MCF 10A (cell line): Measurements from ENCODE around the gene CCDC12. TPM values are rescaled to one million over a fixed set of nuclear protein-coding genes. Genes with fewer than 3 reads are reported as not detected.

Experiments
- BruUV-seq: library from RNA; stranded (reverse); fragments of 400-500 nt; replicated peaks from 2 replicates; lab custom pipeline; 2021; lab: Mats Ljungman, UMichigan
- CTCF ChIA-PET: fragments of 300-600 bp; sonication (Branson Sonifier 250); formaldehyde crosslinking; extraction: SDS; loops from one replicate; lab custom pipeline; 2021; ENCODE audit warnings: antibody characterized with exemption, inconsistent platforms; lab: Yijun Ruan, JAX
- POLR2A ChIA-PET: fragments of 300-600, 350-650 bp; sonication (Branson Sonifier 250); formaldehyde crosslinking; extraction: SDS; loops from one replicate; lab custom pipeline; 2020; ENCODE audit warnings: antibody characterized with exemption, inconsistent platforms; lab: Yijun Ruan, JAX
- DNase-seq: peaks from one replicate; pipeline ENCODE4 v3.0.0-alpha.2; 2018; ENCODE audit not compliant: unreplicated experiment
- H3K27ac Mint-ChIP-seq: one replicate; pipeline ENCODE4 v1.8.0; 2022; ENCODE audit warnings: mild to moderate bottlenecking, low read depth, mixed read lengths; ENCODE audit not compliant: unreplicated experiment
- H3K27me3 Mint-ChIP-seq: one replicate; pipeline ENCODE4 v1.8.0; 2022; ENCODE audit warnings: mixed read lengths; ENCODE audit not compliant: insufficient read depth, unreplicated experiment
- H3K36me3 Mint-ChIP-seq: one replicate; pipeline ENCODE4 v1.8.0; 2022; ENCODE audit warnings: mild to moderate bottlenecking, moderate library complexity, mixed read lengths; ENCODE audit not compliant: insufficient read depth, unreplicated experiment
- H3K4me1 Mint-ChIP-seq: one replicate; pipeline ENCODE4 v1.8.0; 2022; ENCODE audit warnings: mixed read lengths; ENCODE audit not compliant: insufficient read depth, unreplicated experiment
- H3K4me3 Mint-ChIP-seq: one replicate; pipeline ENCODE4 v1.8.0; 2022; ENCODE audit warnings: mild to moderate bottlenecking, moderate library complexity, mixed read lengths; ENCODE audit not compliant: unreplicated experiment
- H3K9me3 Mint-ChIP-seq: one replicate; pipeline ENCODE4 v1.8.0; 2022; ENCODE audit warnings: mixed read lengths; ENCODE audit not compliant: unreplicated experiment
- CTCF ChIP-seq: fragments of 200-600 bp; IDR thresholded peaks from one replicate; pipeline ENCODE4 v1.8.0; 2022; ENCODE audit warnings: antibody characterized with exemption, mild to moderate bottlenecking; ENCODE audit not compliant: unreplicated experiment
- intact Hi-C: fragments of 100-400 bp; cut with micrococcal nuclease; formaldehyde crosslinking; loops from 2 replicates; pipeline ENCODE4 v1.14.1; 2022
- total RNA-seq: library from RNA; stranded (reverse); gene quantifications from 2 replicates; pipeline ENCODE4 v1.2.3, GENCODE V29; 2022

The CCDC12 gene
- total RNA-seq, 1 experiment from 2014 or later, result 45.9 TPM

- DNase-seq, result no peak
- ChIA-PET CTCF (no interaction called here), POLR2A (no interaction called here)
- no peak overlapping the region for H3K4me3 Mint-ChIP-seq
- BruUV-seq, result no TSS peak
- H3K27me3 Mint-ChIP-seq, result no peaks in the 10 kb centered on the region
- peaks cover 12% of the 10 kb centered on the region for H3K4me1 Mint-ChIP-seq
- TF ChIP-seq CTCF, result no peak
- no peak overlapping the region for H3K27ac Mint-ChIP-seq
- peaks cover 4% of the 10 kb centered on the region for H3K36me3 Mint-ChIP-seq
- no peaks in the 10 kb centered on the region for H3K9me3 Mint-ChIP-seq
- intact Hi-C loops, result no loop called here
These were observed 12.7 kb upstream of the CCDC12 start for GRCh38 chr3:46989146-46989810.

DNA sequence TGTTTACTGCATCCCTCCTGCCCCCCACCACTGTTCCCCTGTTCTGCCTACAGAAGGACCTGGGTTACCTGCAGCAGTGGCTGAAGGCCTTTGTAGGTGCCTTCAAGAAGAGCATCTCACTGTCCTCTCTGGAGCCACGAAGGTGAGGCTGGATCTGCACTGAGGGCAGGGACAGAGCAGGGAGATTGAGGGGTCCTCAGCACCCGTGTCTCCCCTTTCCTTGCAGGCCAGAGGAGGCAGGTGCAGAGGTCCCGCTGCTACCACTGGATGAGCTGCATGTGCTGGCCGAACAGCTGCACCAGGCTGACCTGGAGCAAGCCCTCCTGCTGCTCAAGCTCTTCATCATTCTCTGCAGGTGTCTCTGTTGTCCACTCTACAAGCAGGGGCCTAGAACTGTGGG is 12.1 kb upstream of the CCDC12 start:
- intact Hi-C loops, result no loop called here
- Mint-ChIP-seq H3K36me3 (peaks cover 4% of the 10 kb centered on the region), H3K27ac (no peak overlapping the region), H3K4me3 (no peak overlapping the region), H3K27me3 (no peaks in the 10 kb centered on the region), H3K9me3 (no peaks in the 10 kb centered on the region), H3K4me1 (peaks cover 12% of the 10 kb centered on the region)
- no peak for DNase-seq
- TF ChIP-seq CTCF, result no peak
- CTCF ChIA-PET, result no interaction called here
- POLR2A ChIA-PET, result no interaction called here
- no TSS peak for BruUV-seq

- H3K9me3 Mint-ChIP-seq, result no peaks in the 10 kb centered on the region
- POLR2A ChIA-PET, result no interaction called here
- no TSS peak for BruUV-seq
- H3K27me3 Mint-ChIP-seq, result no peaks in the 10 kb centered on the region
- intact Hi-C loops, result no loop called here
- DNase-seq, result peak; percentile 74
- CTCF ChIA-PET, result interaction anchor here (1.6 kb wide), 1 partner anchor 11 kb away, joined by 5 read pairs; no protein-coding TSS in a partner anchor
- no peak for TF ChIP-seq CTCF
- H3K27ac Mint-ChIP-seq, result peak overlapping the region; percentile 31
- H3K36me3 Mint-ChIP-seq, result peaks cover 4% of the 10 kb centered on the region
- peaks cover 12% of the 10 kb centered on the region for H3K4me1 Mint-ChIP-seq
- no peak overlapping the region for H3K4me3 Mint-ChIP-seq
These were observed 11.3 kb upstream of the CCDC12 start for GRCh38 chr3:46987743-46988401.

DNA sequence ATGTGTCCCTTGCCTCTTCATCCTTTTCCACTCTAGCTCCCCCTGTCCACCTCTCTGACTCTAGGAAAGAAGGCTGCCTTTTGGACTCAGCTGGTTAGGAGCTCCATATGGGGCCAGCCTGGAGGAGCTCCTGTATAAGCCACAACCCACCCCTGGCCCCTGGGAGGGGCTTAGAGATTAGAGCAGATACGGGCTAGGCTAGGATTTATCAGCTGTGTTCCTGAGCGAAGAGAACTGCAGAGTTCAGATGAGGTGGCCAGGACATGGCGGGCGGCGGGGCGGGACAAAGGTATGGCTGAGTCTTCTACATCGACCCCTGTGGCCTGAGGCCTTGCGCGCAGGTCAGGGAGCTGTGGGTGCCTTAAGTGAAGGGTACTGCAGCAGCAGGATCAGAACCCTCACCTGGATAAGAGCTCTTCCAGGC is 10.8 kb upstream of the CCDC12 start:
- CTCF ChIA-PET, result interaction anchor here (0.6 to 1.6 kb wide), 2 partner anchors 11 to 52 kb away, joined by 3 to 5 read pairs; no protein-coding TSS in a partner anchor
- Mint-ChIP-seq H3K4me1 (peaks cover 12% of the 10 kb centered on the region), H3K27ac (no peak overlapping the region), H3K4me3 (no peak overlapping the region), H3K36me3 (peaks cover 4% of the 10 kb centered on the region), H3K9me3 (no peaks in the 10 kb centered on the region), H3K27me3 (no peaks in the 10 kb centered on the region)
- POLR2A ChIA-PET, result no interaction called here
- intact Hi-C loops, result no loop called here
- DNase-seq, result no peak
- BruUV-seq, result no TSS peak
- no peak for TF ChIP-seq CTCF
